DLD1 (cell line): ENCODE data around the gene ETAA1.

Experiments used
- in situ Hi-C: cut with HindIII; loops from 2 replicates; pipeline ENCODE4 v1.10.0; 2017; ENCODE audit warnings: low sequenced_read_pairs

ETAA1 gene

GRCh38 chr2:67397143-67397986 lies at the start of gene ETAA1:
TSS of gene ETAA1 (plus strand) at chr2:67397333. CDS start at chr2:67397449, 116 bp downstream.
- in situ Hi-C loops, result no loop called here

GRCh38 chr2:67366832-67367412 lies 30.2 kb upstream of the ETAA1 start:
- in situ Hi-C loops, result no loop called here

- in situ Hi-C loops, result no loop called here
Observed at GRCh38 chr2:67374481-67374880, 22.7 kb upstream of the ETAA1 start.

GRCh38 chr2:67374949-67375348 lies 22.2 kb upstream of the ETAA1 start:
- in situ Hi-C loops, result no loop called here

GRCh38 chr2:67378555-67378954 lies 18.6 kb upstream of the ETAA1 start:
- in situ Hi-C loops, result no loop called here

- in situ Hi-C loops, result no loop called here
Observed at GRCh38 chr2:67379048-67379447, 18.1 kb upstream of the ETAA1 start.

- in situ Hi-C loops, result no loop called here
Observed at GRCh38 chr2:67384123-67384822, 12.9 kb upstream of the ETAA1 start.

GRCh38 chr2:67388680-67389079 lies 8.5 kb upstream of the ETAA1 start:
- in situ Hi-C loops, result no loop called here

GRCh38 chr2:67389286-67389685 lies 7.8 kb upstream of the ETAA1 start:
- in situ Hi-C loops, result no loop called here

- in situ Hi-C loops, result no loop called here
Observed at GRCh38 chr2:67389788-67390187, 7.3 kb upstream of the ETAA1 start.

- in situ Hi-C loops, result no loop called here
Observed at GRCh38 chr2:67393237-67393636, 3.9 kb upstream of the ETAA1 start.

GRCh38 chr2:67394734-67395133 lies 2.4 kb upstream of the ETAA1 start:
- in situ Hi-C loops, result no loop called here

- in situ Hi-C loops, result no loop called here
Observed at GRCh38 chr2:67399144-67399543, 2.0 kb downstream of the ETAA1 start.

GRCh38 chr2:67399831-67400489 lies 2.8 kb downstream of the ETAA1 start:
- in situ Hi-C loops, result no loop called here

GRCh38 chr2:67400560-67401485 lies 3.7 kb downstream of the ETAA1 start:
- in situ Hi-C loops, result no loop called here

- in situ Hi-C loops, result no loop called here
Observed at GRCh38 chr2:67408346-67408745, 11.2 kb downstream of the ETAA1 start.

GRCh38 chr2:67412424-67412823 lies 15.3 kb downstream of the ETAA1 start:
- in situ Hi-C loops, result no loop called here

- in situ Hi-C loops, result no loop called here
Observed at GRCh38 chr2:67414867-67415266, 17.7 kb downstream of the ETAA1 start.

GRCh38 chr2:67416136-67416535 lies 19.0 kb downstream of the ETAA1 start:
- in situ Hi-C loops, result no loop called here

- in situ Hi-C loops, result no loop called here
Observed at GRCh38 chr2:67423489-67423888, 26.4 kb downstream of the ETAA1 start.
